PC-9 (cell line): Measurements from ENCODE around the gene PPP2R3A. TPM values are rescaled to one million over a fixed set of nuclear protein-coding genes. Genes with fewer than 3 reads are reported as not detected.

Experiments
- BruUV-seq: library from RNA; stranded (reverse); fragments of 400-500 nt; replicated peaks from 2 replicates; lab custom pipeline; 2021; lab: Mats Ljungman, UMichigan
- CTCF ChIA-PET: fragments of 300-600 bp; sonication (Branson Sonifier 250); formaldehyde crosslinking; loops from one replicate; lab custom pipeline; 2022; ENCODE audit warnings: antibody characterized with exemption; lab: Charles Lee
- POLR2A ChIA-PET: fragments of 300-600 bp; sonication (Branson Sonifier 250); formaldehyde crosslinking; loops from one replicate; lab custom pipeline; 2022; ENCODE audit warnings: antibody characterized with exemption; ENCODE audit not compliant: unreplicated experiment; lab: Charles Lee
- DNase-seq, 2 experiments: peaks; one replicate each; pipeline versions ENCODE4 v3.0.0 to v3.0.0-alpha.2; 2015 to 2022; ENCODE audit warnings: mixed read lengths in 1 of 2
- H2AFZ ChIP-seq: fragments of 200-600 bp; sonication (generic); 2 replicates; pipeline ENCODE4 v1.8.1; 2017; ENCODE audit warnings: antibody characterized with exemption
- H3F3A ChIP-seq: fragments of 200-600 bp; sonication (generic); 2 replicates; pipeline ENCODE4 v1.8.1; 2017; ENCODE audit warnings: antibody characterized with exemption, mild to moderate bottlenecking, low read depth; ENCODE audit not compliant: insufficient read depth
- H3K27ac ChIP-seq: fragments of 200-600 bp; sonication (generic); 2 replicates; pipeline ENCODE4 v1.6.1; 2016; ENCODE audit warnings: mixed run types
- H3K27me3 ChIP-seq: fragments of 200-600 bp; sonication (generic); 2 replicates; pipeline ENCODE4 v1.6.1; 2016; ENCODE audit warnings: low read depth, mixed run types; ENCODE audit not compliant: insufficient read depth
- H3K36me3 ChIP-seq: fragments of 200-600 bp; sonication (generic); 2 replicates; pipeline ENCODE4 v1.6.1; 2016; ENCODE audit warnings: low read depth, mixed run types
- H3K4me1 ChIP-seq: fragments of 200-600 bp; sonication (generic); replicated peaks from 2 replicates; pipeline ENCODE4 v1.6.1; 2016; ENCODE audit warnings: mixed run types; ENCODE audit not compliant: insufficient read depth
- H3K4me2 ChIP-seq: fragments of 200-600 bp; sonication (generic); 2 replicates; pipeline ENCODE4 v1.6.1; 2017; ENCODE audit warnings: mixed run types
- H3K4me3 ChIP-seq: fragments of 200-600 bp; sonication (generic); 2 replicates; pipeline ENCODE4 v1.6.1; 2016; ENCODE audit warnings: mixed run types
- H3K79me2 ChIP-seq: fragments of 200-600 bp; sonication (generic); 2 replicates; pipeline ENCODE4 v1.6.1; 2017; ENCODE audit warnings: low read depth, mixed run types
- H3K9me2 ChIP-seq: fragments of 200-600 bp; sonication (generic); 2 replicates; pipeline ENCODE4 v1.8.1; 2017; ENCODE audit warnings: mild to moderate bottlenecking; ENCODE audit not compliant: insufficient read depth
- H3K9me3 ChIP-seq: fragments of 200-600 bp; sonication (generic); 2 replicates; pipeline ENCODE4 v1.8.1; 2016; ENCODE audit warnings: low read depth; ENCODE audit not compliant: insufficient read depth
- H4K20me1 ChIP-seq: fragments of 200-600 bp; sonication (generic); 2 replicates; pipeline ENCODE4 v1.8.1; 2017; ENCODE audit not compliant: insufficient read depth
- EZH2 ChIP-seq: fragments of 200-600 bp; sonication (generic); IDR thresholded peaks from 2 replicates; pipeline ENCODE4 v1.8.0; 2017; ENCODE audit warnings: antibody characterized with exemption, low read depth
- intact Hi-C: fragments of 100-400 bp; cut with micrococcal nuclease; formaldehyde crosslinking; loops from one replicate; pipeline ENCODE4 v1.10.0; 2022; ENCODE audit not compliant: unreplicated experiment
- total RNA-seq: library from RNA; stranded (reverse); gene quantifications from 2 replicates; pipeline ENCODE4 v1.2.3, GENCODE V29; 2021
- TF ChIP-seq, protein P1 (sequence below): fragments of 200-600 bp; sonication (generic); conservative IDR thresholded peaks from 2 replicates; pipeline ENCODE4 v1.6.1; 2017; ENCODE audit warnings: mixed run types, antibody characterized with exemption, mild to moderate bottlenecking, moderate library complexity

Gene PPP2R3A
- total RNA-seq, 1 experiment from 2014 or later = 42.6 TPM

DNA sequence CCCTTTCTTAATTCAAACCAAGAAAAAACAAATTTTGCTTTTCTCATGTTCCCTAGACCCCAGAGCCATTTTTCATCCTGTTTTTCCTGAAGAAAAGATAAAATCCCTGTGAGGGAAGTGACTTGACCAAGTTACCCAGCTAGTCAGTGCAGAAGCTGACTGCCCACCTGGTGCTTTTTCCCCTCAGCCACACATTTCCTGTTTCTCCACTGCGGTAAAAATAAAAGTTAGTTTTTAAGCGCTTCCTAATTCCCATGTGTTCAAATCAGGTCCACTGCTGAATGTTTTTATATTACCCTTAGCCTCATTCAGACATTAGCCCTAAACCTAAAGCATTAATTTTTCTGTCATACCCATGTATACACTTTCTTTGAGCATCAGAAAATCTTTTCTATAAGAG is 26.1 kb downstream of the PPP2R3A start:
- Histone ChIP-seq H2AFZ (no peak overlapping the region), H3F3A (peaks cover 4% of the 10 kb centered on the region), H3K27ac (no peak overlapping the region), H3K4me3 (no peak overlapping the region), H3K36me3 (no peaks in the 10 kb centered on the region), H3K4me1 (peaks cover 16% of the 10 kb centered on the region), H3K27me3 (no peaks in the 10 kb centered on the region), H3K79me2 (peaks cover 7% of the 10 kb centered on the region; the same call in 1 of the 2 replicates), H3K4me2 (no peak overlapping the region), H3K9me2 (no peaks in the 10 kb centered on the region), H4K20me1 (no peaks in the 10 kb centered on the region; the same call in 1 of the 2 replicates), H3K9me3 (no peaks in the 10 kb centered on the region)
- ChIA-PET POLR2A (no interaction called here), CTCF (no interaction called here)
- no peak for TF ChIP-seq EZH2
- TF ChIP-seq, protein P1, sequence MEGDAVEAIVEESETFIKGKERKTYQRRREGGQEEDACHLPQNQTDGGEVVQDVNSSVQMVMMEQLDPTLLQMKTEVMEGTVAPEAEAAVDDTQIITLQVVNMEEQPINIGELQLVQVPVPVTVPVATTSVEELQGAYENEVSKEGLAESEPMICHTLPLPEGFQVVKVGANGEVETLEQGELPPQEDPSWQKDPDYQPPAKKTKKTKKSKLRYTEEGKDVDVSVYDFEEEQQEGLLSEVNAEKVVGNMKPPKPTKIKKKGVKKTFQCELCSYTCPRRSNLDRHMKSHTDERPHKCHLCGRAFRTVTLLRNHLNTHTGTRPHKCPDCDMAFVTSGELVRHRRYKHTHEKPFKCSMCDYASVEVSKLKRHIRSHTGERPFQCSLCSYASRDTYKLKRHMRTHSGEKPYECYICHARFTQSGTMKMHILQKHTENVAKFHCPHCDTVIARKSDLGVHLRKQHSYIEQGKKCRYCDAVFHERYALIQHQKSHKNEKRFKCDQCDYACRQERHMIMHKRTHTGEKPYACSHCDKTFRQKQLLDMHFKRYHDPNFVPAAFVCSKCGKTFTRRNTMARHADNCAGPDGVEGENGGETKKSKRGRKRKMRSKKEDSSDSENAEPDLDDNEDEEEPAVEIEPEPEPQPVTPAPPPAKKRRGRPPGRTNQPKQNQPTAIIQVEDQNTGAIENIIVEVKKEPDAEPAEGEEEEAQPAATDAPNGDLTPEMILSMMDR = no peak
- DNase-seq = no peak
- no TSS peak for BruUV-seq
- intact Hi-C loops = loop anchor here (1.0 kb wide), 1 partner anchor 17 kb away; no protein-coding TSS in a partner anchor

DNA sequence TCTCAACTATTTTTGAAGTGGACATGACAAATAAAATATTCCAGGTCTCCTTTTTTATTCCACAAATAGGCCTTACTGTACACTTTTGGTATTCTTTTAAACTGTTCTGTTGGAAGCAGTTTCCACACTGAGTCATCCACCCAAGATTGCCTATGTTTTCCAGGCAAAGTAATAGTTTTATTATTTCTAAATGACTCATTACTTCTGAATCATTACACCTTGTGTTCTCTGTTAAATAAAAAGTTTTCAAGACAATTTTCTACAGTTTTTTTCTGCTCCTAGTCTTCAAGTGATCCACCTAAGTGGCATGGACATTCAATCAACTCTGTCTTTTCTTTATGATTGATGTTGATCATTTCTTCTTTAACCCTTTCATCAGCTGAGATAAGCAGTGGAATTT is 26.5 kb downstream of the PPP2R3A start:
- DNase-seq = peak in 1 of 2 experiments; percentile 57
- H3F3A ChIP-seq = peaks cover 4% of the 10 kb centered on the region
- TF ChIP-seq EZH2 = no peak
- TF ChIP-seq, protein P1 = no peak
- H3K4me2 ChIP-seq = no peak overlapping the region
- no peaks in the 10 kb centered on the region; the same call in 1 of the 2 replicates for H4K20me1 ChIP-seq
- H3K9me3 ChIP-seq = no peaks in the 10 kb centered on the region
- H3K4me3 ChIP-seq = no peak overlapping the region
- no peaks in the 10 kb centered on the region for H3K27me3 ChIP-seq
- H3K36me3 ChIP-seq = no peaks in the 10 kb centered on the region
- 0 out of 2 replicates have a peak overlapping the region, but pooled peaks have one; percentile 4 for H3K27ac ChIP-seq
- POLR2A ChIA-PET = no interaction called here
- H2AFZ ChIP-seq = no peak overlapping the region
- BruUV-seq = no TSS peak
- CTCF ChIA-PET = no interaction called here
- intact Hi-C loops = loop anchor here (1.0 kb wide), 1 partner anchor 16 kb away; no protein-coding TSS in a partner anchor
- H3K79me2 ChIP-seq = peaks cover 7% of the 10 kb centered on the region; the same call in 1 of the 2 replicates
- H3K4me1 ChIP-seq = peaks cover 16% of the 10 kb centered on the region
- H3K9me2 ChIP-seq = no peaks in the 10 kb centered on the region

DNA sequence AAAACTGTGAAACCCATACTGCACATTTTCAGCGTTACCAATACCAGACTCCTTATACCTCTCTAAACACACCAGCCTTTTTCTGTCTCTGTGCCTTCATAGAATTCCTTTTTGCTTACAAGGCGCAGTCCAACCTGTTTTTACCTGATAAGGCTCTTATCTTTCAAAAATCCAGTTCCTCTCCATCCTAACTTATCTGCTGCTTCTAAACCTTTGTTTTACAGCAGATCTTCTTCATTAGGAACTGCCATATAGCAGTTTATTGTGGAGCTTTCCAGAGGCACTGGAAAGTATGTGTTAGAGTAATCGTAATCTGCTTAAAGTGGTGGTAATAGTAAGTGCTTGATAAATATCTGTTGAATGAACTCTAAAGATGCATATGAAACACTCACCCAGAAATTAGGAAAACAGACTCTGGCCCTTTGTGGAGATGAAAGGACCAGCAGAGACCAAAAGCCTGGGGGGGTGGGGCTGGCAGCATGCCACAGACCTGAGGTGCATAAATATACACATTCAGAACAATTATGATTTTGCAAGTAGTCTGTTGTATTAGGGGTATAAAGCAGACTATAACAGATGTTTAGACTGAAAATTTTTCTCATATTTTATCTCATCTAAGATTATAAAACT is 29.3 kb downstream of the PPP2R3A start:
- no TSS peak for BruUV-seq
- CTCF ChIA-PET = interaction anchor here (0.6 kb wide), 1 partner anchor 36 kb away, joined by 4 read pairs; no protein-coding TSS in a partner anchor
- H3K79me2 ChIP-seq = peaks cover 7% of the 10 kb centered on the region; the same call in 1 of the 2 replicates

More for the DNA sequence above, 29.3 kb downstream of the PPP2R3A start:
- no peak for TF ChIP-seq EZH2
- TF ChIP-seq, protein P1 = no peak
- Histone ChIP-seq H3K27ac (no peak overlapping the region), H3K36me3 (no peaks in the 10 kb centered on the region), H3K4me1 (peaks cover 16% of the 10 kb centered on the region), H2AFZ (no peak overlapping the region), H3K9me3 (no peaks in the 10 kb centered on the region), H3K4me3 (no peak overlapping the region), H3F3A (peaks cover 4% of the 10 kb centered on the region), H3K27me3 (no peaks in the 10 kb centered on the region), H3K4me2 (no peak overlapping the region), H4K20me1 (no peaks in the 10 kb centered on the region; the same call in 1 of the 2 replicates), H3K9me2 (no peaks in the 10 kb centered on the region)
- no peak for DNase-seq
- intact Hi-C loops = no loop called here
- POLR2A ChIA-PET = interaction anchor here (0.9 kb wide), 1 partner anchor 1097 kb away, joined by 10 read pairs; no protein-coding TSS in a partner anchor
